ENCODE results near the gene FN1.

DNA sequence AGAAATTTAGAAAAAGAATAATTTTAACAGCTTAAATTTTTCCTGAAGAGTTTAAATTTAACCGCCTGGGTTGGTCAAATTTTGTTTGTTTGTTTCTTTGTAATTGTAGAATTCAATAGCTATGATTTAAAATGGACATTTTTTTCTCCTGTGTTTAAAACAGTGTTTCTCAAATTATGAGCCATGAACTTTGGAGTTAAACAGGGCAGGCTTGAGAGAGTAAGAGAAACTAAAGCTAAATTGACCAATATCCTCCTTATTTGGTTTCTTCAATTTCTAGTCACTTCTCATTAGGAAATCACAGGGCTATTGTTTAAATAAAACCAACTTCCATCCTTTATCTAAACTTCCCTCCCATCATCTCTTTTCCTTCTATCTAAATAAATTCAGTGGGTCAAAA lies 21.9 kb downstream of the FN1 start:
- TF ChIP-seq, protein P1, sequence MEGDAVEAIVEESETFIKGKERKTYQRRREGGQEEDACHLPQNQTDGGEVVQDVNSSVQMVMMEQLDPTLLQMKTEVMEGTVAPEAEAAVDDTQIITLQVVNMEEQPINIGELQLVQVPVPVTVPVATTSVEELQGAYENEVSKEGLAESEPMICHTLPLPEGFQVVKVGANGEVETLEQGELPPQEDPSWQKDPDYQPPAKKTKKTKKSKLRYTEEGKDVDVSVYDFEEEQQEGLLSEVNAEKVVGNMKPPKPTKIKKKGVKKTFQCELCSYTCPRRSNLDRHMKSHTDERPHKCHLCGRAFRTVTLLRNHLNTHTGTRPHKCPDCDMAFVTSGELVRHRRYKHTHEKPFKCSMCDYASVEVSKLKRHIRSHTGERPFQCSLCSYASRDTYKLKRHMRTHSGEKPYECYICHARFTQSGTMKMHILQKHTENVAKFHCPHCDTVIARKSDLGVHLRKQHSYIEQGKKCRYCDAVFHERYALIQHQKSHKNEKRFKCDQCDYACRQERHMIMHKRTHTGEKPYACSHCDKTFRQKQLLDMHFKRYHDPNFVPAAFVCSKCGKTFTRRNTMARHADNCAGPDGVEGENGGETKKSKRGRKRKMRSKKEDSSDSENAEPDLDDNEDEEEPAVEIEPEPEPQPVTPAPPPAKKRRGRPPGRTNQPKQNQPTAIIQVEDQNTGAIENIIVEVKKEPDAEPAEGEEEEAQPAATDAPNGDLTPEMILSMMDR (IDR thresholded peaks at IDR 0.05; ENCODE audit: extremely low read depth in 1 of 2, insufficient read depth in 1 of 2, low read depth in 1 of 2, low read length in 2 of 2), result no peak
- TF ChIP-seq POLR2AphosphoS5 (IDR thresholded peaks at IDR 0.05; ENCODE audit: insufficient read depth, low read depth, low read length), result no peak
- TF ChIP-seq EZH2 (IDR thresholded peaks at IDR 0.05; ENCODE audit: borderline replicate concordance, low read depth, low read length, severe bottlenecking), result no peak
- no peak for TF ChIP-seq GATA2 (IDR thresholded peaks at IDR 0.05; ENCODE audit: insufficient read depth, insufficient read length, low read depth, low read length)
- TF ChIP-seq FOS (IDR thresholded peaks at IDR 0.05; ENCODE audit: borderline replicate concordance, insufficient read depth, low read length), result no peak
- no peak for TF ChIP-seq POLR2A (IDR thresholded peaks at IDR 0.05; ENCODE audit: low read depth, low read length)

Measured in endothelial cell of umbilical vein (primary cell).